ENCODE data around the gene POLA1.

- TF ChIP-seq CTCF (IDR thresholded peaks at IDR 0.05) = peak; percentile 19
- TF ChIP-seq EZH2 (IDR thresholded peaks at IDR 0.05) = no peak
- no peak for TF ChIP-seq EZH2phosphoT487 (IDR thresholded peaks at IDR 0.05)
These were observed 181.0 kb downstream of the POLA1 start for GRCh38 chrX:24874604-24875247.

All from neural progenitor cell (in vitro differentiated cells).